ENCODE results near the gene EWSR1.
"Not testable (repeated sequence)": the region's sequence is repeated elsewhere in the genome, so short reads cannot be mapped to it uniquely, and the experiment has no call there.

EWSR1 gene

DNA sequence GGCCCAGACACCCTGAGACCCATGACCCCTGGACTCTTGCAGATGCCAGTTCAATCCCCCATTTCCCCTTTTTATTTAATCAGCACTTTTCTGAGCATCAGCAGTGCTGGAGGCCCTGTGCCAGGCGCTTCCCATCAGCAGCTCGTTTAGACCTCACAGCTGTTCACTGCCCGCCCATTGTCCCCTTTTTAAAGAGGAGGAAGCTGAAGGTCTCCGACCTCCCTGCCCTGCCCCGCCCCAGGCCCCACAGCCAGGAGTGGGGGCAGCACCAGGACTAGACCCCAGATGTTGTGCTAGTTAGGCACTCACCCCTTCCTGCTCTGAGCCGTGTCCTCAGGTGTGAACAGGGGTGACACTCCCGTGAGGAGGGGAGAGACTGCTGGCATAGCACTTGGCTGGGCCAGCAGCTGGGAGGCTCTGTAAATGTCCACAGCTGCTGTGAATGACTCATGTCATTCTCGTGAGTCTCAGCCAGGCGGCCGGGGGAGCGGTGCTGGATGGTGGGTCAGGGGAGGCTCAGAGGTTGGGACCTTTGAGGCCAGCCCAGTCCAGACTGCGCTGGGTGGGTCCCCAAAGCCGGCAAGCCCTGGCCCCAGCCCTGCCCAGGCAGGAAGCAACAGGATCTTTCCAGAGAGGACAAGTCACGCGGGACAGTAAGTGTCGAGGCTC lies 42.5 kb upstream of the EWSR1 start:
- no peak overlapping the region for H3K4me3 ChIP-seq (replicated peaks; ENCODE audit: low read depth, low read length)
- DNase-seq (ENCODE audit: low read depth), result peak; percentile 22
- TF ChIP-seq, protein P1, sequence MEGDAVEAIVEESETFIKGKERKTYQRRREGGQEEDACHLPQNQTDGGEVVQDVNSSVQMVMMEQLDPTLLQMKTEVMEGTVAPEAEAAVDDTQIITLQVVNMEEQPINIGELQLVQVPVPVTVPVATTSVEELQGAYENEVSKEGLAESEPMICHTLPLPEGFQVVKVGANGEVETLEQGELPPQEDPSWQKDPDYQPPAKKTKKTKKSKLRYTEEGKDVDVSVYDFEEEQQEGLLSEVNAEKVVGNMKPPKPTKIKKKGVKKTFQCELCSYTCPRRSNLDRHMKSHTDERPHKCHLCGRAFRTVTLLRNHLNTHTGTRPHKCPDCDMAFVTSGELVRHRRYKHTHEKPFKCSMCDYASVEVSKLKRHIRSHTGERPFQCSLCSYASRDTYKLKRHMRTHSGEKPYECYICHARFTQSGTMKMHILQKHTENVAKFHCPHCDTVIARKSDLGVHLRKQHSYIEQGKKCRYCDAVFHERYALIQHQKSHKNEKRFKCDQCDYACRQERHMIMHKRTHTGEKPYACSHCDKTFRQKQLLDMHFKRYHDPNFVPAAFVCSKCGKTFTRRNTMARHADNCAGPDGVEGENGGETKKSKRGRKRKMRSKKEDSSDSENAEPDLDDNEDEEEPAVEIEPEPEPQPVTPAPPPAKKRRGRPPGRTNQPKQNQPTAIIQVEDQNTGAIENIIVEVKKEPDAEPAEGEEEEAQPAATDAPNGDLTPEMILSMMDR (IDR thresholded peaks at IDR 0.05; ENCODE audit: low read length, missing control alignments), result no peak

DNA sequence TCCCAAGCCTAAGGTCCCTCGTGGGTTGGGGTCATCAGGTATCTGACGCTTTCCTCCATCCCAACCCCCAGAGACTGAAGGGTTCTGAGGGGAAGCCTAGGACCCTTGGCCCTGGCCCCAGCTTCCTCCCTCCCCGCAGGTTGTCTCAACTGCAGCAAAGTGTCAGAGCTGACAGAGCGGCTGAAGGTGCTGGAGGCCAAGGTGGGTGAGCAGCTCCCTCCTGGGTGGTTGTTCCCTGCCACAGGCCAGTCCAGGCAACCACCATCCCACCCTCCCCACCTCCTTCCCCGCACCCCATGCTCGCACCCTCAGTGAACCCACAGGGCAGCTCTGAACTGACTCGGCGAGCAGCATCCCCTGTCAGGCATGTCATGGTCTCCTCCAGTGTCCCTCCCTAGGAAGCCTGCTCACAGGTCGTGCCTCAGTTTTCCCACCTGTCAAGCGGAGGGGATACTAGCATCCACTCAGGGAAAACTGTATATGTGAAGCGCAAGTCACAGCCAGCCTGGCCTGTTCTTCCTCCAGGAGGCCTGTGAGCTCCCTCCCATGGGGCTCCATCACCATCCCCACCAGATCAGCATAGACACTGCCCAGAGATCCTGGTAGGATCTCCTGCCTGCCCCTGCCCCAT lies 41.6 kb upstream of the EWSR1 start:
- no peak overlapping the region for H3K4me3 ChIP-seq (replicated peaks; ENCODE audit: low read depth, low read length)
- no peak for DNase-seq (ENCODE audit: low read depth)
- TF ChIP-seq, protein P1 (IDR thresholded peaks at IDR 0.05; ENCODE audit: low read length, missing control alignments), result no peak

DNA sequence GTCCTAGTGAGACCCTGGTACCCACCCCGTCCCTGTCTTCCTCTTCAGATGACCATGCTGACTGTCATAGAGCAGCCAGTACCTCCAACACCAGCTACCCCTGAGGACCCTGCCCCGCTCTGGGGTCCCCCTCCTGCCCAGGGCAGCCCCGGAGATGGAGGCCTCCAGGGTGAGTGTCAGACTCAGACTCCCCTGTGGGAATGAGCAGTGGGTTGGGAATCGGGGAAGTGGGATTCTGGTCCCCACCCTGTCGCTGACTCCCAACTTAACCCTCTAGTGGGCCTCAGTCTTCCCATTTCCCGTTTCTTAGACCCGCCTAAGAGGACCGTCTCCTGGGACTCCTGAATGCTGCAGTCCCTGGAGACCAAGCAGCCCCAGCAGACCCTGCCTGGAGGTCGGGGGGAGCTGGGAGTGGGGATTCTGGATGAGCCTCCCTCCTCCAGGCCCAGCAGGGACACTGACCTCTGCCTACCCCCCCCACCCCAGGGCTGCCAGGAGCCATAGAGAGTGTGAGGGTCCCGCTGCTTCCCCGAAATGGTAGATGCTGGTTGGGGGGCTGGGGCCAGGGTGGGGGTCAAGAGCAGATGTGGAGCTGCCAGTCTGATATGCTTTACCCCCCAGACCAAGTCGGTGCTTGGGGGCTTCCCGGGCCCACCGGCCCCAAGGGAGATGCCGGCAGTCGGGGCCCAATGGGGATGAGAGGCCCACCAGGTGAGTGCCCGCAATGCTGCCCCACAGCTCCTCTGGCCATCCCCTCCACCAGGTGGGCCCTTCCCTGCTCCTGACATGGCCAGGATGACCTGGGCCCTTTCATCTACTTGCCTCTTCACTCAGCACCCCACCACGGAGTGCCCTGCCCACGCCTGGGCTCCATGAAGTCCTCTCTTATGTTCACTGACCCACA lies 36.8 kb upstream of the EWSR1 start:
- no peak overlapping the region for H3K4me3 ChIP-seq (replicated peaks; ENCODE audit: low read depth, low read length)
- DNase-seq (ENCODE audit: low read depth), result no peak
- TF ChIP-seq, protein P1 (IDR thresholded peaks at IDR 0.05; ENCODE audit: low read length, missing control alignments), result no peak

DNA sequence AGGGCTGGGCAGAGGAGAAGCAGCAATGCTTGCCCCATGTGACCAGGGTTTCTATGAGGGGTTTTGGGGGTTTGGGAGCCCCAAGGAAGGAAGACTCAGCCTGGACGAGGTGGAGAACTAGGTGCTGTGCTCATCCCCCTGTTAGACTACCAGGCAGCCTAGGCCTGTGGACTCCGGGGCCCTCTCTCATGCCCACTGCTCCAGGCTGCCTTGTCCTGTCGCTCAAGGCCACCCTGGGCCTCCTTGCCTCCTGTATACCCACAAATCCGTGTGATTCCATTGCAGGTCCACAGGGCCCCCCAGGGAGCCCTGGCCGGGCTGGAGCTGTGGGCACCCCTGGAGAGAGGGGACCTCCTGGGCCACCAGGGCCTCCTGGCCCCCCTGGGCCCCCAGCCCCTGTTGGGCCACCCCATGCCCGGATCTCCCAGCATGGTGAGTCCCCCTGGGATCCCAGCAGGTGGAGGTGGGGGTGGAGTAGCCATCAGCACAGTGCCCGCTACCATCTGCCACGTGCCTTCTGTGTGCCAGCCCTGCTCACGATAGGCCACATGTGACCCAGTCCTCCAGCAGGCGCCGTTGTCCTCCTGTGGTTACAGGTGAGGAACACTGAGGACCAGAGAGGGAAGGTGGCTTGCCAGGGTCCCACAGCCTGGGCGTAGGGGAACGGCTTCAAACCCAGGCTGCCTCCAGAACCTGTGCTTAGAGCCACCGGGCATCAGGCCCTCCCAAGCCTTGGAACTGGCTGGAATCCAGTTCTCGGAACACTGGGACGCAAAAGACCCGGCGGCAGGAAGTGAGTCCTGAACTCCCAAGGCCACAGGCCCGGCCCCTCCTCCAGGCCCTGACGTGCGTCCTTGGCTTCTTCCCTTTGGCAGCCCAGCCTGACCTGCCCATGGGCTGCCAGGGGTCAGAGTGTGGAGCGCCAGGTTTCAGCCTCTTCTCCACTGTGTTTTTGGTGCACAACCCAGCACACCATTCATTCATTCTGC lies 35.8 kb upstream of the EWSR1 start:
- no peak overlapping the region for H3K4me3 ChIP-seq (replicated peaks; ENCODE audit: low read depth, low read length)
- TF ChIP-seq, protein P1 (IDR thresholded peaks at IDR 0.05; ENCODE audit: low read length, missing control alignments), result no peak
- DNase-seq (ENCODE audit: low read depth), result peak; percentile 43

DNA sequence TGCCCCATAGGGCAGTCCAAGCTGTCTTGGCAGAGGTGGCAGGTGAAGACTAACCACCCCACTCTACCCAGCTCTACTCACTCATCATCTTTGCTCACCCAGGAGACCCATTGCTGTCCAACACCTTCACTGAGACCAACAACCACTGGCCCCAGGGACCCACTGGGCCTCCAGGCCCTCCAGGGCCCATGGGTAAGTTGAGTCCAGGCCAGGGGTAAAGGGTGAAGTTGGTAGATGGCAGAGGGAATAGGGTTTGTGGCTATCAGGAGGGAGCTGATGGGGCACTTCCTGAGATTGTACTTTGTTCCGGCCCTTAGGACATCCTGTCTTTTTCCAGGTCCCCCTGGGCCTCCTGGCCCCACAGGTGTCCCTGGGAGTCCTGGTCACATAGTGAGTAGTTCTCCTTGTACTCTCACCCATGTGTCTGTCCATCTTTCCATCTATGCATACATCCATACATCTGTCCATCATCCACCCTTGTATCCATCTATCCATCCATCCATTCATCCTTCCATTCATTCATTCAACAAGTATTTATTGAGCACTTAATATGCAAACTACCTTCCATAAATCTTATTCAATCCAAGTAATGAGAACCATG lies 34.7 kb upstream of the EWSR1 start:
- no peak for DNase-seq (ENCODE audit: low read depth)
- H3K4me3 ChIP-seq (replicated peaks; ENCODE audit: low read depth, low read length), result no peak overlapping the region
- TF ChIP-seq, protein P1 (IDR thresholded peaks at IDR 0.05; ENCODE audit: low read length, missing control alignments), result no peak

DNA sequence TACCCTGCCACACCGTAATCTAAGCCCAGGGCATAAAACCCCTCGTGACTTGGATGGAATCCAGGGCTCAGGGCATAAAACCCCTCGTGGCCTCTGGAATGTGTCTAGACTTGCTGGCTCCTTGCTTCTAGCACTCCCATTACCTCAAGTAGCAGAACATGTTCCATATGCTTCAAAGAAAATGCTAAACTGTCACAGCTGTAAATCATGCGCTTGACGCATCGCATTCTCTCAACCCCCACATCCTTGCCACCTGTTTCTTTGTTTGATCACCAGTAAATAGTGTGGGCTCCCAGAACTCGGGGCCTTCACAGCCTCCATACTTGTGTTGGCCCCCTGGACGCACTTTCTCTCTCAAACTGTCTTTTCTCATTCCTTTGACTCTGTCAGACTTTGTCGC lies 27.6 kb upstream of the EWSR1 start:
- not testable (repeated sequence) for H3K4me3 ChIP-seq (replicated peaks; ENCODE audit: low read depth, low read length); DNase-seq (ENCODE audit: low read depth)
